ENCODE data around the gene SLF1.

Gene SLF1

DNA sequence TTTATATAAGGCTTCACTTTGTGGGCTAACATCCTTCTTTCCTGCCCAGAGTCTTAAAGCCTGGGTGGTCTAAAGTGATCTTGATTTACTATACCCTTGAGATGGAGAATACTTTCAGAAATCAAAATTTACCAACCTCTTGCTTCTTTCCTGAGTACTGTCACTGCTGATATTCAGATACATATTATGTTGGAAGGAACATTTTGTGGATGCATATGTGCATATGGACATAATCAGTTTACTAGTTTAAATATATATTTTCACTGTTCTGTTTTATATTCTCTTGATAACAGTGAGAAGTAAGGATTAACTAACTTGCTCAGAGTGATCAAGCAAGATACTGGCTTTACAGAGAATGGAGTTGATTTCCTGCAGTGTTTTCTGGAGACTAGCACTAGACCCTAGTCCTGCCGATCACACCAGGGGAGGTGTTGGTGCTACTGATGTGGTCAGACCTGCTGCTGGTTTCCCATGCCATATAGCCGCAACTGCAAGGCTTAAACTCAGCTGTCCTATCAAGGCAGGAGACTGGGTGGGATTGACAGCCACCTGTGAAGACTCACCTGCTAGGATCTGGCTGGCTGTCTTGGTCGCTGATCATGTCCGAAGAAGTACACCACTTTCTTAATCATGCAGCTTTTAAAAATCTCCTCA, 57.6 kb downstream of the SLF1 start:
- no peak for DNase-seq (ENCODE audit: low read depth)
- H3K4me3 ChIP-seq (ENCODE audit: low read length): no peak overlapping the region
- TF ChIP-seq, protein P1, sequence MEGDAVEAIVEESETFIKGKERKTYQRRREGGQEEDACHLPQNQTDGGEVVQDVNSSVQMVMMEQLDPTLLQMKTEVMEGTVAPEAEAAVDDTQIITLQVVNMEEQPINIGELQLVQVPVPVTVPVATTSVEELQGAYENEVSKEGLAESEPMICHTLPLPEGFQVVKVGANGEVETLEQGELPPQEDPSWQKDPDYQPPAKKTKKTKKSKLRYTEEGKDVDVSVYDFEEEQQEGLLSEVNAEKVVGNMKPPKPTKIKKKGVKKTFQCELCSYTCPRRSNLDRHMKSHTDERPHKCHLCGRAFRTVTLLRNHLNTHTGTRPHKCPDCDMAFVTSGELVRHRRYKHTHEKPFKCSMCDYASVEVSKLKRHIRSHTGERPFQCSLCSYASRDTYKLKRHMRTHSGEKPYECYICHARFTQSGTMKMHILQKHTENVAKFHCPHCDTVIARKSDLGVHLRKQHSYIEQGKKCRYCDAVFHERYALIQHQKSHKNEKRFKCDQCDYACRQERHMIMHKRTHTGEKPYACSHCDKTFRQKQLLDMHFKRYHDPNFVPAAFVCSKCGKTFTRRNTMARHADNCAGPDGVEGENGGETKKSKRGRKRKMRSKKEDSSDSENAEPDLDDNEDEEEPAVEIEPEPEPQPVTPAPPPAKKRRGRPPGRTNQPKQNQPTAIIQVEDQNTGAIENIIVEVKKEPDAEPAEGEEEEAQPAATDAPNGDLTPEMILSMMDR (conservative IDR thresholded peaks at IDR 0.05; ENCODE audit: low read length): no peak

DNA sequence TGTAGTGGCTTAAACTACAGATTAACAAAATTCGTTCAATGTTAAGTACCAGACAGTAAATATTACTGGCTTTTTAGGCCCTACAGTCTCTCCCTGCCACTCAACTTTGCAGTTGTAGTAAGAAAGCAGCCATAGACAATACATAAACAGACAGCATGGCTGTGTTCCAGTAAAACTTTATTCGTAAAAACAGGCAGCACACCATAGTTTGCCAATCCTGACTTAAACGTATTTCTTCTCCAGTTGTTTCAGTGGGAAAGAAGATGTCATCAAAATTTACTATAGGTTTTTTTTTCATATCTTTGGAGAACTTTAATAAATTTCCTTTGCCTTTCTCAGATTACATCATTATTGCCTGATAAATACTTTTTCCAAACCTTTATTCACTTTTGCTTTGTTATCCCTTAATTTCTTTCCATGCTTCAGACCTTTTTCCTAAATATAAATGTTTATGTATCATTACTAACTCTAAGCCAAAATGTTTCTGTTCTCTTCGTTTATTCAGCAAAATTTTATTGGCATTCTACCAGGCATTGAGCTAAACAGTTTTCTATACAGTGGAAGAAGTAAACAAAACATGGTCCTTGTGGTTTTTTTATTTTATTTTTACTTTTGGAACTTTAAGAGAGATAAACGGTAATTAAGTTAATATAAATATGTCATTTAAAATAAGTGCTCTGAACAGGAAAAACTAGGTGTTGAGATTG, 64.5 kb downstream of the SLF1 start:
- TF ChIP-seq, protein P1 (conservative IDR thresholded peaks at IDR 0.05; ENCODE audit: low read length): no peak
- DNase-seq (ENCODE audit: low read depth): no peak
- no peak overlapping the region for H3K4me3 ChIP-seq (ENCODE audit: low read length)

DNA sequence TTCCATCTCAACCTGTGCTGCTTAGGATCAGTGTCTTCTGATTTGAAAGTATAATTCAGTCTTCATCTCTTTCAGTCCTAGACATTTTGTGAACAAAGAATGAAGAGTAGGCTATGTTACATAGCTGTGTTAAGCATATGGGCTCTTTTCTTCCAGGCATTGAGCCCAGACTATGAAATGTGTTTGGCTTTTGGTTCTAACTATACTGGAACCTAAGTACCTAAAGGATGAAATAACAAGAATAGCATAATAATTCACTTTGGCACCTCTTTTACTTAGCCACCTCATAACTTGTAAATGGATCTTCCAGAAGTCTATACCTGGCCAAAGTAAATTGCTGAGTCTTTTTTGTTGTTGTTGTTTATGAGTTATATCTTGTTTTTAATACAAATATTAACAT, 71.4 kb downstream of the SLF1 start:
- DNase-seq (ENCODE audit: low read depth): no peak

DNA sequence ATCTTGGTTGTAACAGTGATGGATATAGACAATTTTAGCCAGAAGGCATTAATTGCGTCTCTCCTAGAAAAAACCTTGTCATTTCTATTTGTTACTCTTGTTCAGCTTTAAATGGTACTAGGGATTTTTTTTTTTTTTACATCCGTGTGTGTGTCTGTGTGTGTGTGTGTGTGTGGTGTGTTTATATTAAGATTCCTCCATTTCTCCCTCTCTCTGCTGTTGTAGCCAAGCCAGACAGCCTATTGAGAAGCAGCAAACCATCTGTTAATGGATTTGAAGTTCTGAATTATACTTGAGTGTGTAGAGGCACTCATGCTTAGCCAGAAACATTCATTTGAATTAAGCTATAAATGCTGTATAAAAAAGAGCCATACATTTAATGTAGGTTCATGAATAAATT, 72.3 kb downstream of the SLF1 start:
- no peak for DNase-seq (ENCODE audit: low read depth)
- TF ChIP-seq, protein P1 (conservative IDR thresholded peaks at IDR 0.05; ENCODE audit: low read length): no peak
- H3K4me3 ChIP-seq (ENCODE audit: low read length): no peak overlapping the region

More for the DNA sequence above, 71.4 kb downstream of the SLF1 start:
- no peak overlapping the region for H3K4me3 ChIP-seq (ENCODE audit: low read length)
- TF ChIP-seq, protein P1 (conservative IDR thresholded peaks at IDR 0.05; ENCODE audit: low read length): no peak

DNA sequence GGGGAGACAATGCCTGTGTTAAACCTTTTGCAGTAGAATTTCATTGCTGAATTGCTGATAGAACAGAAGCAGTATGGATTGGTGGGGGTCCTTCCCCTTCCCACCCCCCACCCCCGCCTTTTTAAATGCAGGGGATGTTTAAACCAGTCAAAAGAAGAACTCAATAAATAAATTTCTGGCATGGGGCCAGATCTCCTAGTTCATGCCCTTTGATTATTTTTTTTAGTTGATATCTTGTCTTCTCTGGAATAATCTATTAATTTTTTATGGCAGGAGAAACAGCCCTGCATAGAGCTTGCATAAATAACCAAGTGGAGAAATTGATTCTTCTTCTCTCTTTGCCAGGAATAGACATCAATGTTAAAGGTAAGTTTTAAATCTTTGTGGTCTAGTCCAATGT, 72.8 kb downstream of the SLF1 start:
- DNase-seq (ENCODE audit: low read depth): no peak
- TF ChIP-seq, protein P1 (conservative IDR thresholded peaks at IDR 0.05; ENCODE audit: low read length): no peak
- no peak overlapping the region for H3K4me3 ChIP-seq (ENCODE audit: low read length)

DNA sequence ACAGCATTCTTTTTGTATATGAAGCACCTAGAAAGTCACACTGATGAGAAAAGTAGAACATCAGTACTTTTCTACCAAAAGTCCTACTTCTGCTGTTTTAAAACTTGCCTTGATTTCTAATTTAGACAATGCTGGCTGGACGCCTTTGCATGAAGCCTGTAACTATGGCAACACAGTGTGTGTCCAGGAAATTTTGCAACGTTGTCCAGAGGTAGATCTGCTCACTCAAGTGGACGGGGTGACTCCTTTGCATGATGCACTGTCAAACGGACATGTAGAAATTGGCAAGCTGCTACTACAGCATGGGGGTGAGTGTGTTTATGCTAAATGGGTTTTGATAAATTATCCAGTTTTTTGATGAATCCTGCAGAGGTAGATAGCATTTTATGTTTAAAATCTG, 73.5 kb downstream of the SLF1 start:
- no peak overlapping the region for H3K4me3 ChIP-seq (ENCODE audit: low read length)
- TF ChIP-seq, protein P1 (conservative IDR thresholded peaks at IDR 0.05; ENCODE audit: low read length): no peak
- DNase-seq (ENCODE audit: low read depth): peak; percentile 54

DNA sequence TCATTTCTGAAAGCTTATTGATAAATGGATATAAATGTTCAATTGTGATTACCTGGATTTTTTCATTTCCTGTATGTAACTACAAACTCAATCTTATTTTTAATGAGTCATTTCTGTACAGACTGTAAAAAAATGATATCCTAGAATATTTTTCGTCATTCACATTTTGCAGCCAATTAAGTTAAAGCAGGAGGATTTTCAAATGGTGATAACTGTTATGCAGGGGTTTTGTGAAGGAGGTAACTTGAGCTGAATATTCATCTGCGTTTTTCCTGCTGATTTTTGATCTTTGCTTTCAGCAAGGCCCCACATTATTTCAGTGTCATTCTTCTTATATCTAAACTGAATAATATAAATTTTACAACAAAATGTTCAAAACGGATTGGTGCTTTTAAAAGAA, 74.1 kb downstream of the SLF1 start:
- no peak overlapping the region for H3K4me3 ChIP-seq (ENCODE audit: low read length)
- TF ChIP-seq, protein P1 (conservative IDR thresholded peaks at IDR 0.05; ENCODE audit: low read length): no peak

More for the DNA sequence above, 74.1 kb downstream of the SLF1 start:
- DNase-seq (ENCODE audit: low read depth): no peak
